GM10248 (cell line): ENCODE measurements around the gene FAM222B.

ENCODE experiments used
- CTCF ChIA-PET: fragments of 300-600 bp; sonication (Branson Sonifier 250); formaldehyde crosslinking; extraction: SDS; loops from one replicate; lab custom pipeline; 2021; ENCODE audit warnings: antibody characterized with exemption; lab: Yijun Ruan, JAX
- POLR2A ChIA-PET: fragments of 350-650 bp; sonication (Branson Sonifier 250); formaldehyde crosslinking; extraction: SDS; loops from one replicate; lab custom pipeline; 2020; ENCODE audit warnings: antibody characterized with exemption; lab: Yijun Ruan, JAX
- DNase-seq: peaks from one replicate; pipeline ENCODE4 v3.0.0; 2012; ENCODE audit errors: extremely low spot score
- TF ChIP-seq, protein P1 (sequence below): IDR thresholded peaks from 2 replicates; pipeline ENCODE4 v1.5.1; 2012; ENCODE audit warnings: mild to moderate bottlenecking, low read depth; ENCODE audit errors: extremely low read depth, missing control alignments, control extremely low read depth

The FAM222B gene

DNA sequence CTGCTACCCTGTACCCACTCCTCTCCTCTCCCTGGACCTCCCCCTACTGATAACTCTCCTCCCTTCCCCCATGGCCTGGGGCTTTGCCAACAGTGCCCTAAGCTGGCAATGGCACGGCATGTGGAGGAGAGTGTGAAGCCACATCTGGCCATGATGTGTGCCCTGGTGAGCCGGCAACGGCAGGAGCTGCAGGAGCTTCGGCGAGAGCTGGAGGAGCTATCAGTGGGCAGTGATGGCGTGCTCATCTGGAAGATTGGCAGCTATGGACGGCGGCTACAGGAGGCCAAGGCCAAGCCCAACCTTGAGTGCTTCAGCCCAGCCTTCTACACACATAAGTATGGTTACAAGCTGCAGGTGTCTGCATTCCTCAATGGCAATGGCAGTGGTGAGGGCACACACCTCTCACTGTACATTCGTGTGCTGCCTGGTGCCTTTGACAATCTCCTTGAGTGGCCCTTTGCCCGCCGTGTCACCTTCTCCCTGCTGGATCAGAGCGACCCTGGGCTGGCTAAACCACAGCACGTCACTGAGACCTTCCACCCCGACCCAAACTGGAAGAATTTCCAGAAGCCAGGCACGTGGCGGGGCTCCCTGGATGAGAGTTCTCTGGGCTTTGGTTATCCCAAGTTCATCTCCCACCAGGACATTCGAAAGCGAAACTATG lies 93.6 kb downstream of the FAM222B start:
- no peak for DNase-seq
- ChIA-PET CTCF (interaction anchor here (0.7 to 16.2 kb wide), 14 partner anchors 8 to 196 kb away, joined by 3 to 472 read pairs (median 5); partner anchors contain the start of genes NEK8, RPL23A and TLCD1), POLR2A (interaction anchor here (1.2 to 5.4 kb wide), 2 partner anchors 12 to 21 kb away, joined by 5 to 90 read pairs; partner anchors contain the start of genes NEK8 and TLCD1)
- TF ChIP-seq, protein P1, sequence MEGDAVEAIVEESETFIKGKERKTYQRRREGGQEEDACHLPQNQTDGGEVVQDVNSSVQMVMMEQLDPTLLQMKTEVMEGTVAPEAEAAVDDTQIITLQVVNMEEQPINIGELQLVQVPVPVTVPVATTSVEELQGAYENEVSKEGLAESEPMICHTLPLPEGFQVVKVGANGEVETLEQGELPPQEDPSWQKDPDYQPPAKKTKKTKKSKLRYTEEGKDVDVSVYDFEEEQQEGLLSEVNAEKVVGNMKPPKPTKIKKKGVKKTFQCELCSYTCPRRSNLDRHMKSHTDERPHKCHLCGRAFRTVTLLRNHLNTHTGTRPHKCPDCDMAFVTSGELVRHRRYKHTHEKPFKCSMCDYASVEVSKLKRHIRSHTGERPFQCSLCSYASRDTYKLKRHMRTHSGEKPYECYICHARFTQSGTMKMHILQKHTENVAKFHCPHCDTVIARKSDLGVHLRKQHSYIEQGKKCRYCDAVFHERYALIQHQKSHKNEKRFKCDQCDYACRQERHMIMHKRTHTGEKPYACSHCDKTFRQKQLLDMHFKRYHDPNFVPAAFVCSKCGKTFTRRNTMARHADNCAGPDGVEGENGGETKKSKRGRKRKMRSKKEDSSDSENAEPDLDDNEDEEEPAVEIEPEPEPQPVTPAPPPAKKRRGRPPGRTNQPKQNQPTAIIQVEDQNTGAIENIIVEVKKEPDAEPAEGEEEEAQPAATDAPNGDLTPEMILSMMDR, result no peak

DNA sequence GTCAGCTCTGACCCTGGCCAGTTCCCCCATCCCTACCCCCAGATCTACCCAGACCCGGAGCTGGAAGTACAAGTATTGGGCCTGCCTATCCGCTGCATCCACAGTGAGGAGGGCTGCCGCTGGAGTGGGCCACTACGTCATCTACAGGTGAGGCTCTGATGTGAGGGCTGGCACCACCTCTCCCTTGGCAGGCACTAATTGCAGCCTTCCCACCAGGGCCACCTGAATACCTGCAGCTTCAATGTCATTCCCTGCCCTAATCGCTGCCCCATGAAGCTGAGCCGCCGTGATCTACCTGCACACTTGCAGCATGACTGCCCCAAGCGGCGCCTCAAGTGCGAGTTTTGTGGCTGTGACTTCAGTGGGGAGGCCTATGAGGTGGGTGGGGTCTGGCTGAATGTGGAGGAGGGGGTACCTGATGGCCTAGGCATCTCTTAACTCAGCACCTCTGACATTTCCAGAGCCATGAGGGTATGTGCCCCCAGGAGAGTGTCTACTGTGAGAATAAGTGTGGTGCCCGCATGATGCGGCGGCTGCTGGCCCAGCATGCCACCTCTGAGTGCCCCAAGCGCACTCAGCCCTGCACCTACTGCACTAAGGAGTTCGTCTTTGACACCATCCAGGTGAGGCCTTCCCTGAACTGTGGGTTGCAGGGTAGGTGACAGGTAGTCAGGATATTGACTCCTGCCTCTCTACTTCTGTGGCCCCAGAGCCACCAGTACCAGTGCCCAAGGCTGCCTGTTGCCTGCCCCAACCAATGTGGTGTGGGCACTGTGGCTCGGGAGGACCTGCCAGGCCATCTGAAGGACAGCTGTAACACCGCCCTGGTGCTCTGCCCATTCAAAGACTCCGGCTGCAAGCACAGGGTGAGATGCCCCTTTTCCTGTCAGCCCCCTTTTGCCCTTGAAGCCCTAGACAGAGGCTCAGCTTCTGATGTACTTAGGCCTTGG lies 94.5 kb downstream of the FAM222B start:
- CTCF ChIA-PET, result interaction anchor here (0.7 to 16.2 kb wide), 6 partner anchors 10 to 197 kb away, joined by 3 to 472 read pairs (median 19); partner anchors contain the start of genes NEK8 and TLCD1
- POLR2A ChIA-PET, result interaction anchor here (1.2 to 5.4 kb wide), 3 partner anchors 13 to 20 kb away, joined by 5 to 90 read pairs (median 42); partner anchors contain the start of genes NEK8 and TLCD1
- no peak for DNase-seq
- TF ChIP-seq, protein P1, result no peak

DNA sequence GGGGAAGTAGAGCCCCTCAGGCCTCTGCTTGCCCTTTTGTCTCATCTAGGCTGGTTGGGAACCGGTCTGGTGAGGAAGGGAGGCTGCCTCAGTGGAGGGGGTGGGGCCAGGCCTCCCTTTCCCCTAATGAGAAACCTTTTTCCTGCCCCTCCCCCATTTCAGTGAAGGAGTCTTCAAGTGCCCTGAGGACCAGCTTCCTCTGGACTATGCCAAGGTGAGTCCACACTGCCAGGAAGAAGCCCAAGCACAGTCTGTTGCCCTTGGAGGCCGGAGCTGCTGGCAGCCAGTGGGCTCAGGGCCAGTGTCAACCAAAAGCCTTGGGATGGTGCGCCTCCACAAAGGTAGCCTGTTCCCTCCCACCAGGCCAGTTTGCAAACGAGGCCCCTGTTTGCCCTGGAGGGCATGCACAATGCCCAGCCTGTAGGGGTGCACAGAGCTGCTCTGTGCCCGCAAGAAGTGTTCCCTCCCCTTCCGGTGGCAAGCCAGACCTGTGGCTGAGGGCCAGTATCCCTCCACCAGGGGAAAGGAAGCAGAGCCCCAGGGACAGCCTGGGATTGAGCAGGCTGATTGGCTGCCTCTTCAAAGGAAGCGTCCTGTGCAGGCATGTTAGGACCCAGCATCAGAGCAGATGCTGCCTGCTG lies 95.4 kb downstream of the FAM222B start:
- POLR2A ChIA-PET, result interaction anchor here (4.4 kb wide), 1 partner anchor 20 kb away, joined by 42 read pairs; the partner anchor contains the start of genes NEK8 and TLCD1
- TF ChIP-seq, protein P1, result no peak
- DNase-seq, result no peak
- CTCF ChIA-PET, result interaction anchor here (1.0 to 16.2 kb wide), 4 partner anchors 16 to 38 kb away, joined by 3 to 472 read pairs (median 106); partner anchors contain the start of genes NEK8, RPL23A and TLCD1

DNA sequence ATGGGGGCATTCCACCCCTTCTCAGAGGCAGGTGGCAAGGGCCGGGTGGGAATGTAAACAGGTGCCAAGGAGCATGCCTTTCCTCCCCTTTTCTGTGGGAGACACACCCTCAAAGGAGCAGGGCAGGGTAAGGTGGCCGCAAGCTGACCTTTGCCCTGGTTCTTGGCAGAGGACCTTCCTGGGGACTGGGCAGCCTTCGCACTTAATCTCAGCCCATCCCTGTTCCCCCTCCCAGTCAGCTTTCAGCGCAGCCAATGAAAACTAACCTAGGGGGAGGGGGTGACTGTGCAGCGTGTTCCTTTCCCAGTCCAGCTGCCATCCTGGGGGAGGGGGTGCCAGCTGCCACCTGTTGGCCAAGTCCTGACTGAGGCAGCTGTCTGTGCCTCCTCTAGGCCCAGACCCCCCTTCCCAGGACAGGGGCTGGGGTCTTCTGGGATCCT lies 96.0 kb downstream of the FAM222B start:
- DNase-seq, result no peak
- ChIA-PET POLR2A (interaction anchor here (4.4 kb wide), 1 partner anchor 19 kb away, joined by 42 read pairs; the partner anchor contains the start of genes NEK8 and TLCD1), CTCF (interaction anchor here (1.0 to 16.2 kb wide), 6 partner anchors 16 to 156 kb away, joined by 3 to 472 read pairs (median 4); partner anchors contain the start of genes DHRS13, NEK8, RPL23A and TLCD1)
- TF ChIP-seq, protein P1, result no peak

DNA sequence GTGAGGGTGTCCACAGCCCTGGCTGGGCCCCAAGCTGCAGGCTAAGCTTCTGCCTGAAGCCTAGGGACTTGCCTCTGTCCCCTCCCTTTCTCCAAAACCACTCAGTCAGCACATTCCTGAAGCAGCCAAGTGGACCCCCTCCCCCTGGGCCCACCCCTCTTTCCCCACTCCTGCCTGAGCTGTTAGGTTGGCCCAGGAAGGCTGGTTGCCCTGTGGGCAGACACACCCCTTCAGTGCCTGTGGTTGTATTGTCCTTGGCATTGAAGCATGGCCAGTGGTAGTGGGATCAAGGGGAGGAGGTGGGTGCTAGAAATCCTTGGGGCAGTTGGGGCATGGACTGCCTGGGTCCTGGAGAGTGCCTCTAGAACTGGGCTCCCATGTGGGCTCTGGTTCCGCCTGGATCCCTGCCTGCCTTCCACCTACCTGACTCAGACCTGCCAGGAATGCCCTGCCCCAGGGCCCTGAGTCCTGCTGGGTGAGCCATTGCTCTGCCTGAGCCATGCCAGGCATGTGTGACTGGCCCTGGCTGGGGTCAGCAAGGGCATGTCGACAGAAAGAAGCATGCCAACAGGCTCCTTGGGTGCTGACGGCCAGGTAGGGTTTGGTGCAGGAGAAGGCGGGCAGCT lies 96.7 kb downstream of the FAM222B start:
- no peak for DNase-seq
- ChIA-PET POLR2A (interaction anchor here (0.6 to 4.4 kb wide), 4 partner anchors 13 to 306 kb away, joined by 3 to 42 read pairs (median 6); partner anchors contain the start of genes NEK8, RPL23A and TLCD1), CTCF (interaction anchor here (1.4 to 16.2 kb wide), 5 partner anchors 17 to 157 kb away, joined by 3 to 472 read pairs (median 5); partner anchors contain the start of genes DHRS13, NEK8 and TLCD1)
- TF ChIP-seq, protein P1, result no peak
